H9 (cell line): ENCODE data around the gene MLLT3. TPM values are rescaled to one million over a fixed set of nuclear protein-coding genes. Genes with fewer than 3 reads are reported as not detected.

Experiments
- DNase-seq: peaks from one replicate; pipeline ENCODE4 v3.0.0-alpha.2; 2017
- H2AFZ ChIP-seq: one replicate; pipeline ENCODE4 v1.6.1; 2013; ENCODE audit warnings: mild to moderate bottlenecking, low read length, control low read depth, moderate library complexity
- H2AK5ac ChIP-seq: 2 replicates; pipeline ENCODE4 v1.6.1; 2013; ENCODE audit warnings: low read length, control low read depth, mixed read lengths; ENCODE audit not compliant: insufficient read length
- H2BK120ac ChIP-seq: one replicate; pipeline ENCODE4 v1.6.1; 2013; ENCODE audit warnings: low read depth, mild to moderate bottlenecking, low read length, control low read depth, inconsistent platforms; ENCODE audit not compliant: poor library complexity, severe bottlenecking
- H2BK12ac ChIP-seq: 2 replicates; pipeline ENCODE4 v1.6.1; 2013; ENCODE audit warnings: low read length, control low read depth, mixed read lengths, low read depth; ENCODE audit not compliant: insufficient read length
- H2BK15ac ChIP-seq: 2 replicates; pipeline ENCODE4 v1.6.1; 2013; ENCODE audit warnings: low read depth, low read length, control low read depth
- H2BK20ac ChIP-seq: one replicate; pipeline ENCODE4 v1.6.1; 2013; ENCODE audit warnings: low read depth, mild to moderate bottlenecking, low read length, control low read depth, inconsistent platforms; ENCODE audit not compliant: poor library complexity, severe bottlenecking
- H2BK5ac ChIP-seq: 2 replicates; pipeline ENCODE4 v1.6.1; 2013; ENCODE audit warnings: low read length, control low read depth, mixed read lengths; ENCODE audit not compliant: insufficient read length
- H3K14ac ChIP-seq: 2 replicates; pipeline ENCODE4 v1.6.1; 2013; ENCODE audit warnings: low read length, control low read depth; ENCODE audit not compliant: insufficient read depth
- H3K18ac ChIP-seq: 2 replicates; pipeline ENCODE4 v1.6.1; 2013; ENCODE audit warnings: low read depth, mild to moderate bottlenecking, mixed read lengths, low read length, control low read depth; ENCODE audit not compliant: insufficient read length
- H3K23ac ChIP-seq: 2 replicates; pipeline ENCODE4 v1.6.1; 2013; ENCODE audit warnings: low read length, control low read depth, mixed read lengths, low read depth; ENCODE audit not compliant: insufficient read length
- H3K23me2 ChIP-seq: 2 replicates; pipeline ENCODE4 v1.6.1; 2013; ENCODE audit warnings: low read depth, mild to moderate bottlenecking, mixed read lengths, low read length, control low read depth; ENCODE audit not compliant: insufficient read length, poor library complexity, severe bottlenecking
- H3K27ac ChIP-seq: 2 replicates; pipeline ENCODE4 v1.5.1; 2013; ENCODE audit warnings: low read length, control low read depth, mixed read lengths, low read depth; ENCODE audit not compliant: insufficient read length
- H3K27me3 ChIP-seq: 2 replicates; pipeline ENCODE4 v1.6.1; 2013; ENCODE audit warnings: low read length, control low read depth, inconsistent platforms; ENCODE audit not compliant: insufficient read depth
- H3K4ac ChIP-seq: 2 replicates; pipeline ENCODE4 v1.6.1; 2013; ENCODE audit warnings: low read depth, mild to moderate bottlenecking, control low read depth, inconsistent platforms, low read length, moderate library complexity
- H3K4me1 ChIP-seq: 2 replicates; pipeline ENCODE4 v1.6.1; 2013; ENCODE audit warnings: low read length, control low read depth, inconsistent platforms; ENCODE audit not compliant: insufficient read depth
- H3K4me2 ChIP-seq: 2 replicates; pipeline ENCODE4 v1.6.1; 2013; ENCODE audit warnings: low read length, control low read depth, mixed read lengths; ENCODE audit not compliant: insufficient read length, insufficient read depth
- H3K56ac ChIP-seq: 2 replicates; pipeline ENCODE4 v1.6.1; 2013; ENCODE audit warnings: low read depth, mild to moderate bottlenecking, mixed read lengths, low read length, control low read depth; ENCODE audit not compliant: insufficient read length
- H3K79me1 ChIP-seq: 2 replicates; pipeline ENCODE4 v1.6.1; 2013; ENCODE audit warnings: low read depth, mild to moderate bottlenecking, moderate library complexity, low read length, control low read depth, inconsistent platforms; ENCODE audit not compliant: insufficient read depth, poor library complexity, severe bottlenecking
- H3K79me2 ChIP-seq: 2 replicates; pipeline ENCODE4 v1.6.1; 2013; ENCODE audit warnings: low read length, control low read depth, inconsistent platforms; ENCODE audit not compliant: insufficient read depth
- H3K9ac ChIP-seq: 2 replicates; pipeline ENCODE4 v1.6.1; 2013; ENCODE audit warnings: low read length, control low read depth, mixed read lengths; ENCODE audit not compliant: insufficient read length; ENCODE audit errors: extremely low read depth
- H3K9me3 ChIP-seq: one replicate; pipeline ENCODE4 v1.6.1; 2013; ENCODE audit warnings: low read depth, low read length, inconsistent platforms; ENCODE audit not compliant: control insufficient read depth
- H3T11ph ChIP-seq: one replicate; pipeline ENCODE4 v1.6.1; 2013; ENCODE audit warnings: mild to moderate bottlenecking, low read length, control low read depth, inconsistent platforms
- H4K20me1 ChIP-seq: one replicate; pipeline ENCODE4 v1.6.1; 2013; ENCODE audit not compliant: control insufficient read depth, insufficient read length, insufficient read depth
- H4K5ac ChIP-seq: 2 replicates; pipeline ENCODE4 v1.6.1; 2013; ENCODE audit warnings: low read depth, mild to moderate bottlenecking, mixed read lengths, low read length, control low read depth; ENCODE audit not compliant: insufficient read length
- H4K8ac ChIP-seq: replicated peaks from 2 replicates; pipeline ENCODE4 v1.6.1; 2013; ENCODE audit warnings: low read length, control low read depth, mixed read lengths, low read depth; ENCODE audit not compliant: insufficient read length
- H4K91ac ChIP-seq: 2 replicates; pipeline ENCODE4 v1.6.1; 2013; ENCODE audit warnings: low read depth, mild to moderate bottlenecking, moderate library complexity, mixed read lengths, low read length, control low read depth; ENCODE audit not compliant: insufficient read length
- H3K27ac Mint-ChIP-seq, 3 experiments: 2 replicates in 2 of 3; 3 replicates in 1 of 3; pipeline ENCODE4 v1.8.0; 2020 to 2021; ENCODE audit warnings: mixed read lengths in 3 of 3, mild to moderate bottlenecking in 1 of 3, moderate library complexity in 1 of 3
- H3K27me3 Mint-ChIP-seq: 2 replicates; pipeline ENCODE4 v1.8.0; 2021; ENCODE audit warnings: low read depth, mild to moderate bottlenecking, moderate library complexity, mixed read lengths
- H3K36me3 Mint-ChIP-seq, 3 experiments: 2 replicates in 2 of 3; 3 replicates in 1 of 3; pipeline ENCODE4 v1.8.0; 2020 to 2021; ENCODE audit warnings: low read depth in 3 of 3, mixed read lengths in 3 of 3; ENCODE audit not compliant: insufficient read depth in 1 of 3
- H3K4me1 Mint-ChIP-seq, 2 experiments: 2 replicates each; pipeline ENCODE4 v1.8.0; 2020; ENCODE audit warnings: mixed read lengths in 2 of 2
- H3K4me3 Mint-ChIP-seq, 2 experiments: 2 replicates in 1 of 2; 3 replicates in 1 of 2; pipeline ENCODE4 v1.8.0; 2020 to 2021; ENCODE audit warnings: mild to moderate bottlenecking in 2 of 2, mixed read lengths in 2 of 2, moderate library complexity in 1 of 2
- H3K9me3 Mint-ChIP-seq, 2 experiments: 2 replicates in 1 of 2; 3 replicates in 1 of 2; pipeline ENCODE4 v1.8.0; 2020; ENCODE audit warnings: mild to moderate bottlenecking in 2 of 2, mixed read lengths in 2 of 2, moderate library complexity in 1 of 2
- CTCF ChIP-seq: fragments of 200-600 bp; sonication (generic); conservative IDR thresholded peaks from 3 replicates; pipeline ENCODE4 v1.8.0; 2021; ENCODE audit warnings: antibody characterized with exemption, mild to moderate bottlenecking
- WGBS: extraction: QIAGEN DNeasy Blood & Tissue Kit; methylation state at CpG from one replicate; pipeline ENCODE4 v1.1.7; 2013; ENCODE audit warnings: missing lambda C conversion rate, low lambda C conversion rate, mixed read lengths; ENCODE audit not compliant: insufficient read length; ENCODE audit errors: extremely low coverage; 5-methylcytosine and 5-hydroxymethylcytosine counted together
- total RNA-seq: library from RNA; stranded (reverse); gene quantifications from 2 replicates; pipeline ENCODE4 v1.2.1, GENCODE V29; 2021

Gene MLLT3
- total RNA-seq, 1 experiment from 2014 or later = 3.9 TPM

- no peak overlapping the region for H3K9ac ChIP-seq
- Mint-ChIP-seq H3K36me3 (no peaks in the 10 kb centered on the region), H3K4me3 (no peak overlapping the region), H3K9me3 (no peaks in the 10 kb centered on the region), H3K4me1 (peaks cover 8 to 10% of the 10 kb centered on the region in 2 experiments), H3K27me3 (no peaks in the 10 kb centered on the region; the same call in 1 of the 2 replicates), H3K27ac (no peak overlapping the region)
- no peak overlapping the region for H3K14ac ChIP-seq
- no peak overlapping the region for H3K4me2 ChIP-seq
- peaks cover 4% of the 10 kb centered on the region; the same call in 1 of the 2 replicates for H3K4me1 ChIP-seq
- DNase-seq = no peak
- H3K79me1 ChIP-seq = peaks cover 2% of the 10 kb centered on the region
- no peaks in the 10 kb centered on the region for H4K20me1 ChIP-seq
- no peak overlapping the region for H3K56ac ChIP-seq
- H4K91ac ChIP-seq = no peak overlapping the region
- H3K23ac ChIP-seq = no peak overlapping the region
- H3K9me3 ChIP-seq = no peaks in the 10 kb centered on the region
- no peak overlapping the region for H3K4ac ChIP-seq
- no peaks in the 10 kb centered on the region for H3K79me2 ChIP-seq
- H2AFZ ChIP-seq = no peak overlapping the region
- no CpG with 5 or more reads among the region's 1 CpG for WGBS
- no peak overlapping the region for H2AK5ac ChIP-seq
- no peak overlapping the region for H2BK20ac ChIP-seq
- H2BK12ac ChIP-seq = no peak overlapping the region
- no peak overlapping the region for H4K8ac ChIP-seq
- H3K27ac ChIP-seq = no peak overlapping the region
- no peak overlapping the region for H3K18ac ChIP-seq
- H2BK5ac ChIP-seq = no peak overlapping the region
- no peak overlapping the region for H2BK15ac ChIP-seq
- H2BK120ac ChIP-seq = no peak overlapping the region
- no peak overlapping the region for H3T11ph ChIP-seq
- H3K23me2 ChIP-seq = no peaks in the 10 kb centered on the region
- H4K5ac ChIP-seq = no peak overlapping the region
- no peaks in the 10 kb centered on the region for H3K27me3 ChIP-seq
- no peak for TF ChIP-seq CTCF
Measured at GRCh38 chr9:20598367-20598766, 23.9 kb downstream of the MLLT3 start.
